GM12891 (cell line): ENCODE data around the gene BTLA.

Experiments used
- PAX5 ChIP-seq: IDR thresholded peaks from 2 replicates; pipeline ENCODE4 v1.6.1; 2011; ENCODE audit warnings: low read length, moderate library complexity, mild to moderate bottlenecking; ENCODE audit not compliant: insufficient read depth, severe bottlenecking
- POLR2A ChIP-seq: IDR thresholded peaks from 2 replicates; pipeline ENCODE4 v1.6.1; 2011; ENCODE audit warnings: low read depth, low read length, control low read depth
- POLR2AphosphoS5 ChIP-seq: IDR thresholded peaks from 2 replicates; pipeline ENCODE4 v1.6.1; 2011; ENCODE audit warnings: low read depth, low read length, control low read depth
- POU2F2 ChIP-seq: IDR thresholded peaks from 2 replicates; pipeline ENCODE4 v1.6.1; 2011; ENCODE audit warnings: low read depth, mild to moderate bottlenecking, control low read depth, low read length, moderate library complexity
- SPI1 ChIP-seq: IDR thresholded peaks from 2 replicates; pipeline ENCODE4 v1.6.1; 2011; ENCODE audit warnings: low read depth, low read length, control low read depth
- TAF1 ChIP-seq: IDR thresholded peaks from 2 replicates; pipeline ENCODE4 v1.6.1; 2011; ENCODE audit warnings: low read depth, low read length, control low read depth

GRCh38 chr3:112500621-112501020, 1.3 kb upstream of the BTLA start:
- TF ChIP-seq POLR2A: no peak
- TF ChIP-seq TAF1: no peak
- TF ChIP-seq POLR2AphosphoS5: no peak
- no peak for TF ChIP-seq SPI1
- TF ChIP-seq POU2F2: no peak
- no peak for TF ChIP-seq PAX5
